Aorta (tissue), 5 donors: ENCODE measurements around the gene CYB561D2. TPM values are rescaled to one million over a fixed set of nuclear protein-coding genes. Genes with fewer than 3 reads are reported as not detected.

Experiments used
- ATAC-seq: fragments of 200-7000 bp; cut with Tn5 transposase; one replicate; pipeline ENCODE4 v1.9.1; 2022; ENCODE audit warnings: moderate library complexity; ENCODE audit not compliant: low FRiP score
- DNase-seq, 2 donors: peaks; one replicate each; pipeline ENCODE4 v3.0.0-alpha.2; 2020
- H3K27ac ChIP-seq, 2 donors: one replicate each; pipeline ENCODE4 v1.5.1; 2013; ENCODE audit warnings: low read length in 2 of 2, mild to moderate bottlenecking in 2 of 2, moderate library complexity in 2 of 2, control low read depth in 1 of 2, inconsistent platforms in 1 of 2, low read depth in 1 of 2
- H3K27me3 ChIP-seq, 2 donors: one replicate each; pipeline ENCODE4 v1.6.1; 2013; ENCODE audit warnings: control low read depth in 1 of 2, low read length in 1 of 2, mild to moderate bottlenecking in 1 of 2, moderate library complexity in 1 of 2; ENCODE audit not compliant: insufficient read depth in 2 of 2, control insufficient read depth in 1 of 2
- H3K36me3 ChIP-seq, 2 donors: one replicate each; pipeline ENCODE4 v1.6.1; 2013; ENCODE audit warnings: control low read depth in 1 of 2, low read length in 1 of 2, mild to moderate bottlenecking in 1 of 2; ENCODE audit not compliant: insufficient read depth in 2 of 2, control insufficient read depth in 1 of 2
- H3K4me1 ChIP-seq, 2 donors: one replicate each; pipeline ENCODE4 v1.6.1; 2013; ENCODE audit warnings: low read length in 2 of 2, control low read depth in 1 of 2, mild to moderate bottlenecking in 1 of 2, moderate library complexity in 1 of 2; ENCODE audit not compliant: insufficient read depth in 2 of 2, control insufficient read depth in 1 of 2
- H3K4me3 ChIP-seq, 2 donors: one replicate each; pipeline ENCODE4 v1.5.1; 2013; ENCODE audit warnings: low read length in 2 of 2, control low read depth in 1 of 2, mild to moderate bottlenecking in 1 of 2
- H3K9me3 ChIP-seq: one replicate; pipeline ENCODE4 v1.6.1; 2013; ENCODE audit warnings: mild to moderate bottlenecking, low read length; ENCODE audit not compliant: control insufficient read depth
- whole genome bisulfite sequencing, 2 donors: extraction: QIAGEN DNeasy Blood & Tissue Kit; methylation state at CpG; one replicate each; pipeline ENCODE4 v1.1.7; 2013; 5-methylcytosine and 5-hydroxymethylcytosine counted together
- intact Hi-C, 2 donors: fragments of 100-400 bp; cut with DNase I; formaldehyde crosslinking; loops; one replicate each; pipeline versions ENCODE4 v1.14.2 to v1.15.0; 2022
- polyA plus RNA-seq, 2 donors: library from polyadenylated mRNA; stranded (reverse); fragments of 200-250 nt; gene quantifications; one replicate each; pipeline ENCODE4 v1.2.3, GENCODE V29; 2013
- total RNA-seq, 2 donors: library from RNA; stranded (reverse); fragmentation: NEBNext Ultra II Directional; extraction: Animal tissue kit (Norgen Biotek cat#: 25700); gene quantifications; one replicate each; pipeline ENCODE4 v1.2.1, GENCODE V29; 2021
- donor health status: healthy with polysubstance abuse.
- donor health status: Bipolar disorder and iron deficiency.
- donor health status: DM: no; HTN: no; CAD: no.
- donor health status: DM: no; HTN: no; CAD: no.
- donor health status: DM: yes; HTN: yes; CAD: no.

The CYB561D2 gene
- total and polyA plus RNA-seq, 4 donors: 6.8 to 14.4 (median 10.0) TPM

DNA sequence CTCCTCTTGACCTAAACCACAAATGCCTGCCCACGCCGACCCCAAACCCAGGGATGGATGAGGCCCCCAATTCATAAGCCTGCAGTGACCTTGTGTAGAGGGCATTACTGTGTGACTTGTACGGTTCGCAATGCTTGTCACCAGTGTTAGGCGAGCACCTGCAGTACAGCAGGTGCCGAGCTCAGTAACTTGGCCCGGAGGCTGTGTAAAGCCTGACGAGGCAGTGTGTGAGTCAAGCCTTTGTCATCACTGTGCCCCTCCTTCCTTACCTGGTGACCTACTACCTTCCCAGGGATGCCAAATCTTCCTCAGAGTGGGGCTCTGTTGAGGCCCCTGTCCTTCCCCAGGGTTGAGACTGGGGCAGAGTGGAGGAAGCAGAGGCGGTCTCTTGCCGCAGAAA is 45.8 kb downstream of the CYB561D2 start:
- H3K9me3 ChIP-seq: no peaks in the 10 kb centered on the region
- H3K27ac ChIP-seq: no peak overlapping the region
- 96 to 97% methylated on average over 10 of the region's 10 CpGs for WGBS, 2 donors
- ATAC-seq (no peak), DNase-seq (no peak)
- intact Hi-C loops: no loop called here
- no peak overlapping the region for H3K4me3 ChIP-seq
- H3K36me3 ChIP-seq: no peaks in the 10 kb centered on the region
- H3K4me1 ChIP-seq: no peaks in the 10 kb centered on the region
- H3K27me3 ChIP-seq: no peaks in the 10 kb centered on the region

DNA sequence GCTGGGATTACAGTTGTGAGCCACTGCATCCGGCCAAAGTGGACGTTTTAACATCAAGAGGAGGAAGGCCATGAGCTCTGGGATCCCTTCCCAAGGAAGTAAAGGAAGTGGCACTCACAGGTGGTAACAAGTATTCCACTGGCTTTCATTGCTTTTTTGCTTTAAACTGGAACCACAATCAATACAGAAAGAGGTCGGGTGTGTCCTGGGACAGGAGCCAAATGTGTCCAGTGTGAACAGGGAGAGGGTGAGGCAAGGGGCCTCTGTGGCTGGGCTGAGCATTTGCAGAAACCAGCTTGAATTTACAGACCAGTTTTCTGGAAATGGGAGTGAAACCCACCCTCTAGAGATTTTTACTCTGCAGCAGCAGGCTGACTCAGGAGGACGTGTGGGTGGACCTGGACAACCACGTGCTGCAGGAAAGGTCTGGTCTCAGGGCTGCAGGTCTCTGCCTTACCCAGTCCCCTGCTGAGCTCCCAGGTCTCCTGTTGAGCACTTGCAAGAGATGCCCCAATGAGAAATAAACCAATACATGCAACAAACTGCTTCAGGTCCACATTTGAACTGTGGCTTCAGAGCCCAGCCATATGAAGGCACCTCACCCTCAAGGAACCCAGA is 51.4 kb downstream of the CYB561D2 start:
- H3K36me3 ChIP-seq: no peaks in the 10 kb centered on the region
- no peaks in the 10 kb centered on the region for H3K9me3 ChIP-seq
- 55 to 59% methylated on average over 5 of the region's 5 CpGs for WGBS, 2 donors
- H3K27me3 ChIP-seq: no peaks in the 10 kb centered on the region
- intact Hi-C loops: no loop called here
- H3K4me1 ChIP-seq: no peaks in the 10 kb centered on the region
- H3K27ac ChIP-seq: no peak overlapping the region
- ATAC-seq: no peak
- DNase-seq: no peak
- no peak overlapping the region for H3K4me3 ChIP-seq

Other genes with a start within 250 kb of the CYB561D2 start
- 10 to 100 TPM; 39.2 to 40.3 TPM for gene SEMA3F, start 195.5 kb upstream of the CYB561D2 start, total RNA-seq
- gene SEMA3F, start 195.5 kb upstream of the CYB561D2 start, polyA plus RNA-seq: 10 to 100 TPM; 10.3 to 17.4 TPM
- gene GNAT1, start 159.3 kb upstream of the CYB561D2 start, total RNA-seq: not detected
- not detected for gene GNAT1, start 159.3 kb upstream of the CYB561D2 start, polyA plus RNA-seq
- 1 to 10 TPM in 1 of 2 donors, under 1 TPM in 1; 0.19 to 1.4 TPM for gene SLC38A3, start 145.6 kb upstream of the CYB561D2 start, total RNA-seq
- gene SLC38A3, start 145.6 kb upstream of the CYB561D2 start, polyA plus RNA-seq: under 1 TPM in 1 of 2 donors, not detected in 1; 0.56 TPM
- 100 to 1,000 TPM; 301 to 356 TPM for gene GNAI2, start 114.7 kb upstream of the CYB561D2 start, total RNA-seq
- 100 to 1,000 TPM; 174 to 217 TPM for gene GNAI2, start 114.7 kb upstream of the CYB561D2 start, polyA plus RNA-seq
- 10 to 100 TPM; 26.0 to 57.4 TPM for gene SEMA3B, start 81.7 kb upstream of the CYB561D2 start, total RNA-seq
- 10 to 100 TPM; 23.3 to 69.5 TPM for gene SEMA3B, start 81.7 kb upstream of the CYB561D2 start, polyA plus RNA-seq
- under 1 TPM in 1 of 2 donors, not detected in 1; 0.51 TPM for gene LSMEM2, start 71.8 kb upstream of the CYB561D2 start, total RNA-seq
- 1 to 10 TPM in 1 of 2 donors, not detected in 1; 1.3 TPM for gene LSMEM2, start 71.8 kb upstream of the CYB561D2 start, polyA plus RNA-seq
- 10 to 100 TPM; 46.8 to 58.8 TPM for gene IFRD2, start 58.4 kb upstream of the CYB561D2 start, total RNA-seq
- gene IFRD2, start 58.4 kb upstream of the CYB561D2 start, polyA plus RNA-seq: 10 to 100 TPM; 34.6 to 47.1 TPM
- gene HYAL3, start 51.5 kb upstream of the CYB561D2 start, total RNA-seq: 1 to 10 TPM; 2.2 to 2.9 TPM
- 1 to 10 TPM in 1 of 2 donors, under 1 TPM in 1; 0.63 to 5.1 TPM for gene HYAL3, start 51.5 kb upstream of the CYB561D2 start, polyA plus RNA-seq
- 10 to 100 TPM; 10.3 to 13.3 TPM for gene NAA80, start 51.5 kb upstream of the CYB561D2 start, total RNA-seq
- 10 to 100 TPM in 1 of 2 donors, 1 to 10 TPM in 1; 2.8 to 16.9 TPM for gene NAA80, start 51.5 kb upstream of the CYB561D2 start, polyA plus RNA-seq
- 1 to 10 TPM; 6.9 to 9.3 TPM for gene HYAL1, start 47.3 kb upstream of the CYB561D2 start, total RNA-seq
- 1 to 10 TPM; 1.6 TPM for gene HYAL1, start 47.3 kb upstream of the CYB561D2 start, polyA plus RNA-seq
- gene HYAL2, start 28.1 kb upstream of the CYB561D2 start, total RNA-seq: 10 to 100 TPM; 52.6 to 71.2 TPM
- 10 to 100 TPM in 1 of 2 donors, 1 to 10 TPM in 1; 5.6 to 25.3 TPM for gene HYAL2, start 28.1 kb upstream of the CYB561D2 start, polyA plus RNA-seq
- gene TUSC2, start 22.6 kb upstream of the CYB561D2 start, total RNA-seq: 10 to 100 TPM; 18.9 to 22.6 TPM
- 10 to 100 TPM; 28.5 to 33.2 TPM for gene TUSC2, start 22.6 kb upstream of the CYB561D2 start, polyA plus RNA-seq
- gene RASSF1, start 10.0 kb upstream of the CYB561D2 start, total RNA-seq: 10 to 100 TPM; 41.6 to 43.2 TPM
- 10 to 100 TPM; 33.6 to 42.3 TPM for gene RASSF1, start 10.0 kb upstream of the CYB561D2 start, polyA plus RNA-seq
- under 1 TPM; 0.68 to 0.96 TPM for gene ZMYND10, start 5.1 kb upstream of the CYB561D2 start, total RNA-seq
- 1 to 10 TPM in 1 of 2 donors, under 1 TPM in 1; 0.13 to 3.5 TPM for gene ZMYND10, start 5.1 kb upstream of the CYB561D2 start, polyA plus RNA-seq
- 10 to 100 TPM; 11.9 to 21.4 TPM for gene NPRL2, start 87 bp upstream of the CYB561D2 start, total RNA-seq
- gene NPRL2, start 87 bp upstream of the CYB561D2 start, polyA plus RNA-seq: 10 to 100 TPM; 17.3 to 41.9 TPM
- 10 to 100 TPM; 27.8 to 32.9 TPM for gene TMEM115, start 8.7 kb downstream of the CYB561D2 start, total RNA-seq
- 10 to 100 TPM; 10.3 to 31.8 TPM for gene TMEM115, start 8.7 kb downstream of the CYB561D2 start, polyA plus RNA-seq
- gene CACNA2D2, start 152.8 kb downstream of the CYB561D2 start, total RNA-seq: 1 to 10 TPM; 2.7 to 3.2 TPM
- 1 to 10 TPM in 1 of 2 donors, under 1 TPM in 1; 0.75 to 1.7 TPM for gene CACNA2D2, start 152.8 kb downstream of the CYB561D2 start, polyA plus RNA-seq
- gene C3orf18, start 216.9 kb downstream of the CYB561D2 start, total RNA-seq: 10 to 100 TPM in 1 of 2 donors, 1 to 10 TPM in 1; 8.8 to 15.9 TPM
- gene C3orf18, start 216.9 kb downstream of the CYB561D2 start, polyA plus RNA-seq: 10 to 100 TPM; 16.4 to 18.0 TPM
- 10 to 100 TPM; 12.0 to 21.3 TPM for gene HEMK1, start 218.7 kb downstream of the CYB561D2 start, total RNA-seq
- 10 to 100 TPM; 11.0 to 18.3 TPM for gene HEMK1, start 218.7 kb downstream of the CYB561D2 start, polyA plus RNA-seq